H1 (cell line): ENCODE data around the gene LITAF.

Source experiments
- PHF8 ChIP-seq: fragments of 200-600 bp; sonication (generic); conservative IDR thresholded peaks from 2 replicates; pipeline ENCODE4 v1.7.1; 2012; ENCODE audit warnings: low read depth, mild to moderate bottlenecking, inconsistent platforms, low read length, moderate library complexity
- RXRA ChIP-seq: IDR thresholded peaks from 2 replicates; pipeline ENCODE4 v1.6.1; 2011; ENCODE audit warnings: low read depth, mild to moderate bottlenecking, low read length, moderate library complexity; ENCODE audit not compliant: insufficient read depth
- SIN3A ChIP-seq, 2 experiments: IDR thresholded peaks in 1 of 2; conservative IDR thresholded peaks in 1 of 2; 2 replicates each; pipeline ENCODE4 v1.6.1; 2011 to 2012; ENCODE audit warnings: low read length in 2 of 2, improper control_type of control experiment in 1 of 2, low read depth in 1 of 2, mild to moderate bottlenecking in 1 of 2
- TAF1 ChIP-seq: IDR thresholded peaks from 2 replicates; pipeline ENCODE4 v1.6.1; 2011; ENCODE audit warnings: mild to moderate bottlenecking, low read depth, low read length

- TF ChIP-seq SIN3A (conservative IDR thresholded peaks at IDR 0.05 in 1 of 2, IDR thresholded peaks at IDR 0.05 in 1 of 2; ENCODE audit: low read depth in 1 of 2, low read length in 2 of 2) (no peak), RXRA (no peak), PHF8 (no peak), TAF1 (no peak)
These were observed 15.2 kb downstream of the LITAF start for GRCh38 chr16:11571549-11571948.
